ENCODE results near the gene MAML3.

DNA sequence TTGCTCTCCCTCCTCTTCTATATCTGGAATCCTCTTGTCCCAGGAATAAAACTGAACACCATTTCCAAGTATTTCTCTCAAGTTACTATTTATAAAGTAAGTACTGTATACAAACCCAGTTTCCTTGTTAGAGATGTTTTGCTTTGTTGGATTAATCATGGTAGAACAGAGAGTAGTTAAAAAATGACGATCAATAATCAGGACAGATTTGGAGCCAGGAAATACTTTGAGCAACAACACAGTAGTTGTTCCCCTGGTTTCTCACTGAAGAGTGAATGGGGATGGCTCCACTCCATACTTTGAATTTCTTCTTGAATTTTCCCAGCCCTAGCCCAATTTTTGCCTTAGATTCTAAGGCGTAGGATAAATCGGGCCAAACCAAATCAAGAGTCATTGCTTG is 467.0 kb downstream of the MAML3 start:
- TF ChIP-seq POLR2A (IDR thresholded peaks at IDR 0.05; ENCODE audit: low read depth, low read length) (no peak), PAX5 (IDR thresholded peaks at IDR 0.05; ENCODE audit: insufficient read depth, low read length, severe bottlenecking) (no peak), POLR2AphosphoS5 (IDR thresholded peaks at IDR 0.05; ENCODE audit: low read depth, low read length) (no peak), SPI1 (IDR thresholded peaks at IDR 0.05; ENCODE audit: low read depth, low read length) (no peak), POU2F2 (IDR thresholded peaks at IDR 0.05; ENCODE audit: low read depth, low read length) (no peak)

Data from GM12891 (cell line).